GM20000 (cell line): ENCODE data around the gene RETN.

Source experiments
- DNase-seq: peaks from one replicate; pipeline ENCODE4 v3.0.0; 2012; ENCODE audit warnings: low spot score
- CTCF ChIP-seq: IDR thresholded peaks from 2 replicates; pipeline ENCODE4 v1.5.1; 2012; ENCODE audit warnings: mild to moderate bottlenecking, control low read depth; ENCODE audit errors: extremely low read depth, missing control alignments

The RETN gene

DNA sequence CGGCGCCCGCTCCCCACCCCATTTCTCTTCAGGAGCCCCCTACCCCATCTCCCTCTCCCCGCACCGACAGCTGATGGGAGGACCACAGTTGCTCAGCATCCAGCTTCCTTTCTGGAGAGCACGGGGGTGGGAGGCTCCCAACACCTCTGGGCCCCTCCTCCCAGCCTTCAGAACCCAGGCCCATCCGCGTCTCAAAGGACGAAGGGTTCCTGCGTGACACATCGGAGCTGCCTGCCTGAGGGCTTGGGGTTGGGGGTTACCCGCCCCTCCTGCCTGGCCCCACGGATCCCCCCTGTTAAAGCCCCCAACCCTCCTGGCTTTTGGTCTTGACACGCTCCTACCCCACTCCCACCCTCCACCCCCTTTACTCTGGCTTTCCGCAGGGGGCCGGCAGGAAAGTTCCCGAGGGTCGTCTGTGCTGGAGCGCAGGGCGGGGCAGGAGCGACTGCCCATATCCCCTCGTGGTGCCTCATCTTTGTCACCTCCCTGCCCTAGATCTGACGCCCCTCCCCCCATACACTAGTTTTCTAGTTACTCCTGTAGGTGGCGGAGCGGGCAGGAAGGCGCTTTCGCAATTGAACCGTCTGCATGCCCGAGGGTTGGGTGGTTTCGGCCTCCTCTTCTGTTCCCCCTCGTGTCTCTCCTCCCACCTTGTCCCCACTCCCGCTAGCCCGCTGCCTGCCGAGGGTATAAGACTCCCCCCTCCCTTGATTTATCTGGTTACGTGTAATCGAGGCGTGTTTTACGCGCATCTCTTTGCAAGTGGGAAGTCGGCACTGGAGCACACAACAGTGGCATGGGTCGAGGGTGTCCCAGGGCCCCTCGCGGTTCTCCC lies 12.7 kb downstream of the RETN start:
- peak; percentile 30 for TF ChIP-seq CTCF
- DNase-seq = peak; percentile 96

GRCh38 chr19:7682175-7682855 lies 13.5 kb downstream of the RETN start:
- no peak for TF ChIP-seq CTCF
- no peak for DNase-seq

DNA sequence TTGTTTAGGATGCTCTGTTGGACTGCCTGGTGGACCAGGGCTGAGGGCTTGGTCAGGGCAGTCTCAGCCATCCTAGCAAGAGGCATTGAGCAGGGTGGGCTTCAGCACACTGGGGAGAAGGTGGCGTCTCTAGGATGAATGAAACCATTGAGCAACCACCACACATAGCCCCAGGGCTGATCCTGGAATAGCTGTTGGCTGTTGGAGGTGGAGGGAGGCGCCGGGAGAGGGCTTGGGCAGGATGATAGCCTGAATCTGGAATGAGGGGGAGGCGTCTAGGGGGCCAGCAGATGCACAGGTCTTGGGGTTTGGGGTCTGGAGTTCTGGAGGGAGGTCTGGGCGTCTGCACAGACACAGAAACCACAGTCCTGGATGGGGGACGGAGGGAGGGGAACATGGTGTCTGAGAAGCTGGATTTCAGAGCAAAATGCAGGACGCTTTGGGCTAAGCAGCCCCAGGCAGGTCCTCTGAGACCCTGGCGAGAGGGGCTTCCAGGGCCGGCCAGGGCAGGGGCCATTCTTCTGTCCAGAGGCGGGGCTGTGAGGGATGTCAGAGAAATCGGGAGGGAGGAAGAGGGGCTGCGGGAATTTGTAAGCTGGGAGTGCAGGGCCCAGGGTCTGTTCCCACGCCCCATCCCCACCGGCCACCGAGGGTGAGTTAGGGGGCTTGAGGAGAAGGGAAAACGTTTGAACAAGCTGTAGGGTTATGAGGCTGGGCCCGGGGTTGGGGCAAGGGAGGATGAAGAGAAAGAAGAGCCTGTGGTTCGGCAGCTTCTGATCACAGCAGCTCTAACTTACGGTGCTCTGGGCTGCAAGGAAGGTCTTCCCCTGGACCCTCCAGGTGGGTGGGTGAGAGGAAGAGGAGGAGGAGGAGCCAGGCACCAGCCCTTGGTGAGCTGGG lies 16.9 kb downstream of the RETN start:
- no peak for TF ChIP-seq CTCF
- no peak for DNase-seq

DNA sequence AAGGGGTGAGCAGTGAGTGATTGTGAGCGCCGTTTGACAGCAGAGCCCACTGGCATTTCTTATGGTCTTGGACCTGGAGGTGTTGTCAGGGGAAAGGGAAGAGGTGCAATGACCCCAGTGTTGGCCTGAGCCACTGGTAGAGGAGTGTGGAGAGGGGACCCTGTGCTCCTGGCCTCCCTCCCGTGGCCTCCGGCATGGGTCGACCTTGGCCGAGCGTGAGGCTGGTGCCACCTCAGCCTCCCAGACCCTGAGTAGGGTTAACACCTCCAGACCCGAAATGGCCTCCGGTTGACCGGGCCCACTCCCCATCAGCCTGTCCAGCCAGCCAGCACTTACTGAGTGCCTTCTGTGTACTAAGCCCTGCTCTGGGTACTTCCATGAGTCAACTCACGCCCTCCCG lies 18.3 kb downstream of the RETN start:
- no peak for TF ChIP-seq CTCF
- DNase-seq = no peak

DNA sequence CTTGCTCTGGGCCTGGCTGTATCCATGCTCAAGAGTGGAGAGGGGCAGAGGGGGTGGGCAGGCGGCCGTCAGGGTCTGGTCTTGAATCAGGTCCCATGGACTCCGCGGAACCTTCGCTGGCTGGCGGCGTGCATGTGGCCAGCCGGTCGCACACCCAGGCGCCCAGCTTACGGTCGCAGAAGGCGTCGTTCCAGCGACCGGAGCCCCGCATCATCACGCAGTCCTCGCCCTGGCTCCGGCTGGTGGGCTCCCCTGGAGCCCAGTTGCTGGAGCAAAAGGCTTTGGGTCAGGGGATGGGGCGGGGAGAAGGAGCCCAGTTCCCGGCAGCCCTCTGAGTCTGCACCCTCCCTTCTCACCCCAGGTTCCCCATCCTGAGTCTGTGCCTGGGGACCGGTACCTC lies 20.3 kb downstream of the RETN start:
- DNase-seq = no peak
- TF ChIP-seq CTCF = no peak

DNA sequence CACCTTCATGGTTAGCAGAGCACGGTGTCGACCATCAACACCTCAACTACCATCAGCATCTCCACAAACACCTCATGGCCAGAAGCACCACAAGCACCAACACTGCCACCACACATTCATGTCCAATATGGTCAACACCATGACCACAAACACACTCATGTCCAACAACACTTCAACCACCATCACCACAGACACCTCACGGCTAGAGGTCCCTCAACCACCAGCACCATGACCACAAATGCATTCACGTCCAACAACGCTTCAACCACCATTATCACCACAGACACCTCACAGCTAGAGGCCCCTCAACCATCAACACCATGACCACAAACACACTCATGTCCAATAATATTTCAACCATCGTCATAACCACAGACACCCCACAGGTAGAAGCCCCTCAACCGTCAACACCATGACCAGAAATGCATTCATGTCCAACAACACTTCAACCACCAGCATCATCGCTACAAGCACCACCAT lies 22.0 kb downstream of the RETN start:
- no peak for DNase-seq
- no peak for TF ChIP-seq CTCF
